Activated T-helper 1 cell treated with anti-CD3 and anti-CD28 coated beads, Interleukin-2, amount 50 U/mL, for 16 hours (primary cell): ENCODE measurements around the gene MADD.
"Not testable (repeated sequence)": the region's sequence is repeated elsewhere in the genome, so short reads cannot be mapped to it uniquely, and the experiment has no call there.

Experiments used
- DNase-seq, 2 donors: peaks; one replicate each; pipeline ENCODE4 v3.0.0-alpha.2; 2020; ENCODE audit warnings: low read depth in 1 of 2, low spot score in 1 of 2

The MADD gene

DNA sequence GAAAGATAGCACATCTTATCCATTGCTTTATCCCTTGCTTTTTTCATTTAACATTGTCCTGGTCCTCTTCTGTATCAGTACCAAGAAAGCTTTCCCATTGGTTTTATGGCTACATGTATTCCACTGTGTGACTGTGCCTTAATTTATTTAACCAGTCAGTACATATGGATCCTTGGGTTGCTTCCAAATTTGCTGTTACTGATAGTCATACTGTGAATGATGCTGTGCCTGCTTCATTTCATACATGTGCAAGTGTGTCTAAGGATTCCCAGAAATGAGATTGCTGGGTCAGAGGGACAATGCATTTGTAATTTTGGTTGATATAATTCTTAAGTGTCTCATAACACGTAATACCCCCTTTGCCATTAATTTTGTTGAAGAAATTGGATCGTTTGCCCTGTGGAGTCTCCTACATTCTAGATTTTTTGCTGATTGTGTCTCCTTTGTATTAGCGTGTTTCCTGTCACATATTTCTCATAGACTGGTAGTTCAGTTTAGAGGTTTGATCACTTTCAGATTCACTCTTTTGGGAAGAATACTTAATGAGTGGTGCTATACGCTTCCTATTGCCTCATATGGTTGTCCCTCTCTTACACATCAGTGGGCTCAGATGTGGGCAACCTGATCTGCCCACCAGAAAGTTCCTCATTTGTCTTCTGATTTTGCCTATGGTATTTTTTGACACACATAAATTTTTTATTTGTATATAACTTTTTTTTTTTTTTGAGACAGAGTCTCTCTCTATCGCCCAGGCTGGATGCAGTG lies 47.3 kb downstream of the MADD start:
- no peak for DNase-seq

DNA sequence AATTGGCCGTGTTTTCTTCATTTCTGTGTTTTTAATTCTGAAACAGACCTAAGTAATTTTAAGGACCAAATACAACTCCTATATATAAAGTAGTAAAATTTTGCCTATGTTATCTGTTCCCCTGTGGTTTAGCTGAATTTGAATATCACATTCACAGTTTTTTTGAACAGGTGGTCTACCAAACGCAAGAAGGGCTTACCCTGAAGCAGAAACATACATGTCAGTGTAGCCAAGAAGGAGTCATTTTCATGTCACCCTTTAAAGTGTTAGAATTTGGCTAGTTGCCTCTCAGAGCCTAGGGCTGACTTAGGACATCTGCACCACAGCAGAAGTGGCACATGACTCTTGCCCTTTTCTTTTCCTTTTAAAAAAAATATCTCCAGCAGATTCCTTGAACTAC lies 48.2 kb downstream of the MADD start:
- DNase-seq = no peak

DNA sequence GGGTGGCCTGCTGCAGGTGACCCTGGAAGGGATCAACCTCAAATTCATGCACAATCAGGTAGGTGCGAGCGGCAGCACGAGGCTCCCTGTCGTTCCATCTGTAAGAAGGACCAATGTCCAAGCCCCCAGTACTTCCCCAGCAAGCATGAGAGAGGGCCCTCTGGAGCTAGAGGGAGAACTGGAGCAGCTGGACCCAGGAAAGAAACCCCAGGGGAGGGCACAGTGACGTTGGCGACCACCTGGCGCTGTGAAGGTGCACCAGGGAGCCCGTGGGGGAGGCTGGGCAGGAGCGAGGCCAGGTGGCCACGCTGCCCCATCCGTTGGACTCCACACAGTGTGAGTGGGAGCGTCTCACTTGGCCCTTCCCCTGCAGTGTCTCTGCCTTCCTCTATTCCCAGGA lies 54.6 kb downstream of the MADD start:
- DNase-seq = no peak

DNA sequence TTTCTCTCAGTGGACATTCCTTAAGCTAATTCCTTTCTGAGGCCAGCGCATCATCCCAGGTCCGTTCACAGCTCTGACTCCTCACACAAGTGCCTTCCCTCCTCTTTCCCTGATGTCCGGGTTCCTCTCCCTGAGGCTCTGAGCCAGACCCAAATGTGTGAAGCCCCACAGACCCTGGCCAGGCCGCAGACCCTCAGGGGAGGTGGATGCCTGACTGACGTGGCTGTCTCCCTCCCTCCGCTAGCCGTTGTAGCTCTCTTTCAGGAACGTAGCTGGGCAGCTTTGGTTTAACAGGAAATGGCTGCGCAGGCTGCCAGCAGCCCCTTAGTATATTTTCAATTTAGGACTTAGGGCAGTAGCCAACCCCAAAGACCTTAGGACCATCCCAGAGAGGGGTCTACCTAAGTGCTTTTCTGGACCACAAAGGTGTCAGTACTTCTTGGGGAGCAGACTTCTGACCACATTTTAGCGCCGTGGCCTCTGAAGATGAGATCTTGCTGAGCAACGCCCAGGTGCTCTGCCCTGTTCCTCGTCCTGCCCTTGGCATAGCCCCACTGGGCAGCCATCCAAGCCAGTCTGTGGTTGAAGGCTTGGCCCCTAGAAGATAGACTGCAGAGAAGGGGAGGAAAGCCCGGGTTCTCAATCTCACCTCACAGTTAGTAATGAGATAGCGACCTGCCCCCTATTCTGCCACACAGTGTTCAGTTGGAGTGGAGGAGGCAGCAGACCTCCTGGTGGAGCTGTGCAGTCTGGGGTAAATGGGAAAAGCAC lies 55.5 kb downstream of the MADD start:
- no peak for DNase-seq

DNA sequence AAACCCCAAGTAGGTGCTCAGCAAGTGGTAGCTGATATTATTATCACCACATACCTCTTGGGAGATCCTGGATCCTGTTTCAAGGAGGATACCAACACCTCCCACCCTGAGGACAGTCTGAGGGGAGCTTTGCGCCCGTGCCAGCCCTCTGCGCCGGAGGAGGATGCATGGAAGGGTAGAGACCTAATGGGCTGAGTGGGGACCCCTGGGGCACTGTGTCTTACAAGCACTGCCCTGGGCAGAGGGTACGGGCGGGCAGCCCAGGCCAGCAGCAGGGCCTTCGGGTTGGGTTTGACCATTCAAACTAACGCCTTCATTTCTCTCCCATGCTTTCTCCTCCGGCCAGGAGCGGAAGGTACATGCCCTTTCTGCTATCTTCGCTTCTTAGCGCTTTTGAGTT lies 56.3 kb downstream of the MADD start:
- no peak for DNase-seq

DNA sequence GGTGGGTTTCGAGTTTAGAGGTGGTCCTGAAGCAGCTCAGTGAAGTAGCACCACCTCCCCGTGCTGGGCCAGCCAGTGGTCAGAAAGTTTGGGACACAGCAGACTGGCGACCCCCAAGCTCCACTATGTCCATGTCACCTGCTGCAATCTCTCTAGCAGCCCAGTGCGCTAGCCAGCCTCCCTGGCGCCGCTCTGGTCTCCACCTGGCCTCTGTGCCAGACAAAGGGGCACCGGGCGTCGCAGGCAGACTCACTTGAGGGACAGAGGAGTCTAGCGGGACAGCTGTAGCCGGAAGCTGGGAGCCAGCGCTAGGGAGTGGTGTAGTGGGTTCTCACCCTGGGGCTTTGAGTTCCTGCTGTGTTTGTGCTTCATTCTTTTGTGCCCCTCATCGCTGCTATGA lies 57.1 kb downstream of the MADD start:
- DNase-seq = no peak

DNA sequence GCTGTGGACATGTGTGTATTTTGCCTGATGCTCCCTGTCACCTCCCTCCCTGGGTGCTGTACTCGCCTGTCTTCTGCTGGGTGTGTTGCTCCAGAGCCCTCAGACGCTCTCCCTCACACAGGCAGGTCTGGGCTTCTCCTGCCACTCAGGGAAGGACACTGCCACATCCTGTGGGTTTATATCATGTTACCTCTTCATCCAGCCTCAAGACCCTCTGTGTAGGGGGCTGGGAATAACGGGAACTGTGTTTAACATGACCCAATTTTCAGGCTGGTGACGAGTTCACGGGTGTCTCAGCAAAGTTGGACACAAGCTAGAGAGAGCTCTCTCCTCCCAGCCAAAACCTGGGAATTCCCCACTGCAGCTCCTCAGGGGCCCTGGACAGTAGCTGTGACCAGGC lies 58.0 kb downstream of the MADD start:
- no peak for DNase-seq

DNA sequence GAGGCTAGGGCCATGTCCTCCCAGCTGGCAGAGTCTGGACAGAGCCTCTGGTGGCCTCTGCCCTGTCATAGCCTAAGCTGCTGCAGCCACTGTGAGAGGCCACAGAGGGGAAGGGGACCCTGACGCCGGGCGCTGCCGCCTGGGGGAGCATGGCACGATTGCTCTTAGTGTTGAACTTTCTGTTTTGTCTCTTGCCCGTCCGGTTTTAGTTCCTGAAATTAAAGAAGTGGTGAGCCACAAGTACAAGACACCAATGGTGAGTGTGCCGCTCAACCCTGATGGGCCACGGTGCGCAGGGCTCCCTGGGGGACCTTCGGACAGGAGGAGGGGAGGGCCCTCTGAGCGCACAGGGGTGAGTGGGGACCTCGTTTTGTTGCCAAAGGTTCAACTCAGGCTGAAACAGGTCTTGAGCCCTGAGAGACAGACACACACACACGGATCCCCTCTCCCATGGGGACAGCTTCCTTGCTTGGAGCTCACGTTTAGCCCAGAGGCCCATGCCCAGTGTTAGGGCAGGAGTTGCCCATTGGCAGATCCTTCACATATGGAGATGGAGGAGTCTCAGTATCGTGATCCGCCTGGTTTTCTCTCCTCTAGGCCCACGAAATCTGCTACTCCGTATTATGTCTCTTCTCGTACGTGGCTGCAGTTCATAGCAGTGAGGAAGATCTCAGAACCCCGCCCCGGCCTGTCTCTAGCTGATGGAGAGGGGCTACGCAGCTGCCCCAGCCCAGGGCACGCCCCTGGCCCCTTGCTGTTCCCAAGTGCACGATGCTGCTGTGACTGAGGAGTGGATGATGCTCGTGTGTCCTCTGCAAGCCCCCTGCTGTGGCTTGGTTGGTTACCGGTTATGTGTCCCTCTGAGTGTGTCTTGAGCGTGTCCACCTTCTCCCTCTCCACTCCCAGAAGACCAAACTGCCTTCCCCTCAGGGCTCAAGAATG lies 58.8 kb downstream of the MADD start:
- DNase-seq = no peak

DNA sequence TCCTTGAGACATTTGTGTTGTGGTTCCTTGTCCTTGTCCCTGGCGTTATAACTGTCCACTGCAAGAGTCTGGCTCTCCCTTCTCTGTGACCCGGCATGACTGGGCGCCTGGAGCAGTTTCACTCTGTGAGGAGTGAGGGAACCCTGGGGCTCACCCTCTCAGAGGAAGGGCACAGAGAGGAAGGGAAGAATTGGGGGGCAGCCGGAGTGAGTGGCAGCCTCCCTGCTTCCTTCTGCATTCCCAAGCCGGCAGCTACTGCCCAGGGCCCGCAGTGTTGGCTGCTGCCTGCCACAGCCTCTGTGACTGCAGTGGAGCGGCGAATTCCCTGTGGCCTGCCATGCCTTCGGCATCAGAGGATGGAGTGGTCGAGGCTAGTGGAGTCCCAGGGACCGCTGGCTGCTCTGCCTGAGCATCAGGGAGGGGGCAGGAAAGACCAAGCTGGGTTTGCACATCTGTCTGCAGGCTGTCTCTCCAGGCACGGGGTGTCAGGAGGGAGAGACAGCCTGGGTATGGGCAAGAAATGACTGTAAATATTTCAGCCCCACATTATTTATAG lies 59.6 kb downstream of the MADD start:
- no peak for DNase-seq

DNA sequence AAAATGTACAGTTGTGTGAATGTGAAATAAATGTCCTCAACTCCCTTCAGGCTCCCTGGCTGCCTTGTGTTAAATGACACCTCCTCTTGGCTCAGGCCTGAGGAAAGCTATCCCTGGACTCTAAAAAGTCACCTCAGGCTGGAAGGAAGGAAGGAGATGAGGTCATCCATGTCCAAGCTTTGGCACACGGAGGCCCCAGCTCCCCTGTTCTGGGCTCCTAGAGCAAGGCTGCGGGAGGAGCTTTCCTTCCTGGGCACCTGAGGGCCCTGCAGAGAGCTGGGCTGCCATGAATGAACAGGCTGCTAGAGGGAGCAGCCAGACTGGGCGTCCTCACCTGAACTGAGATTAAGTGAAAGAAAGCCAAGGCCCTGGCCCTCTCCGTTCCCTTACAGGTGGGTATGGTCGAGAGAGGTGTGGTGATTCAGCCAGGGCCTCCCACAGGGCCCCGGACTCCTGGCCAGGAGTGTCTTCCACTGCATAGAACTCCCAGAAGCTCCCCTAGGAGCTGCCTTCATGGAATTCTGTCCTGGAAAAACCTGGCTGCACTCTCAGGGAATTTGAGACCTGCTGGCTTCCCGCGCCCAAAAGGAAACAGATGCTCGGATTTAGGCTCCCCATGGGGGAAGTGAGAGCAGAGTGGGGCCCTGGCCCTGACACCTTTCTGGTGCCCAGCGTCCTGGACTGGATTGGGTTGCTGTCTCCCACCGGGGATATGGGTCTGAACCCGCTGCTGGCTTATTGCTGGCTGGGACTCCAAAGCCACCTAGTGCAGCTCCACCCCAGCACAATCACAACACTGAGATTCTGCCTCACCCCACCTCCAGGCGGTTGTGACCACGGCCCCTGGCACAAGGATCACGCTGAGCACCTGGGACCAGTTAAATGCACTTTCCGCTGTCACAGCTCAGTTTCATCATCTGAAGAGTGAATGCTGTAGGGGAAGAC lies 60.3 kb downstream of the MADD start:
- DNase-seq = no peak

DNA sequence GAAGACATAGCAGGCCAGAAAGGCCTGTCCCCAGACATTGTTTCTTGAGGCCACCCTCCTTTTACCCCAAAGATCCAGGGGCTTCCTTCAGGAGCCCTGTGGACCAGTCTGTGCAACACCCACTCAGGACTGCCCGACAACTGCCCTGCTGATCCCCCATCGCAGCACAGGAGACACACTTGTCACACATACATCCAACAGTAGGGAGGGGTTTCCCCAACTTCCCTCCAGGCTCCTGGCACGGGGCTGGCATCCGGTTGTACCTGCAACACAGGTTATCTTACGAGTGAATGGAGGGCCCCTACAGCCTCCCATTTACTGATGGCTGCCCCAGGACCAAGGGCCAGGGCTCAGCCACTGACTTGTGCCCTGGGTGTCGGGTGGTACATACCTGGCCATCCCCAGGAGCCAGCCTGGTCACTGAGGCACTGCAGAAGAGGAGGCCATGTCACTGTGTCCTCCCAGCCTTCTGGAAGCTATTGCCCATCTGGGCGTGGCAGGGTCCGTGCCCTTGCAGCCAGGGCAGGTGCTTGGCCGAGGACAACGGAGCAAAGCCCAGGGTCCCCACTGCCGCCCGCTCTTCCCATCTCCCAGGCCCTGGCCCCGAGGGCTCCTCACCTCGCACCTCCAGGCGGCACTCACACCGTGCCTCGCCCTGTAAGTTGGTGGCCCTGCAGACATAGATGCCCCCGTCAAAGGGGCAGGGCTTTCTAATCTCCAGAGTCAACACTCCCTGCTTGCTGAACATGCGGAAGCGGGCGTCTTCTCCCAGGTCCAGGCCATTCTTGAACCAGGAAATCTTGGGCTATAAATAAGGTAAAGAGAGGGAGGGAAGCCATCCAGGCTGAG lies 61.7 kb downstream of the MADD start:
- no peak for DNase-seq

DNA sequence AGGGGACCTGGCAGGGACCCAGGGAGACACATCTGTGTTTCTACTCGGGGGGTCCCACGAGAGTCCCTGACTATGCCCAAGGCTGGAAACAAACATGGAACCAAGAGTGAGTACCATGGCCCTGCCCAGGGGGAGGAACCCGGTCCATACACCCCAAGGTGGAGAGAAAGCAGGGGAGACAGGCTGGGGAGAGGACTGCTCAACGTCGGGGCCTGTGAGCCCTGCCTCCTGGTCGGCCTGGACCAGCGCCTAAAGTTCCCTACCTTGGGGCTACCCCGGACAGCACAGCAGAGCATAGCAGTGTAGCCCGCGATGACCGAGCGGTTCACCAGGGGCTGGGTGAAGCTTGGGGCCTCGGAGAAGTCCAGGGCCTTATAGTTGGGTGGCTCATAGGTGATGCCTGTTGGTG lies 62.4 kb downstream of the MADD start:
- DNase-seq = no peak

DNA sequence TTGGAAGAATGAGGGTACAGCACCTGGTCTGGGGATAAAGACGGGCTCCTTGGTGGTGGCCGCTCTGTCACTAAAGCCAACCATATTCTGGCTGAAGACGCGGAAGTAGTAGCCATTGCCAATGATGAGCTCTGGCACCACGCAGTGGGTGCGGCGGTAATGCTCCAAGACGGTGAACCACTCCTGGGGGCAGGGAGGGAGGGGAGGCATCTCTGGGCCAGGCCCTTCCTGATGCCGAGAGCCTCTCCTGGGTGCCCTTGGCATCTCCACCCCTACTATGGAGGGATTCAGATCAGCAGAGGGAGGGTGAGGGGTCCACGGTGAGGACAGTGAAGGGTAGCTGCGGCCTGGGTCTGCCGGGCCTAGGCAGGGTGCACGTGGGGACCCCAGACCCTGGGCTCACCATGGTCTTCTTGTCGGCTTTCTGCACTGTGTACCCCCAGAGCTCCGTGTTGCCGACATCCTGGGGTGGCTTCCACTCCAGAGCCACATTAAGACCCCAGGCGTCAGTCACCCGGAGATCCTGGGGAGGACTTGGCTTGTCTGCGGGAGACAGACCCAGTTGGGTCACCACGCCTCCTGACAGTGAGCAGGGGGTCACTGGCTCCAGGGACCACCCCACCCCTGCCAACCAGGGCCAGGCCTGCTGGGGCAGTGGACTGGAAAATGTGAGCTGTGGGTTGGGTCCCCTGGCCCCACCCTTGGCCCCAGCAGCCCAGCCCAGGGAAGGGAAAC lies 63.0 kb downstream of the MADD start:
- DNase-seq = no peak

DNA sequence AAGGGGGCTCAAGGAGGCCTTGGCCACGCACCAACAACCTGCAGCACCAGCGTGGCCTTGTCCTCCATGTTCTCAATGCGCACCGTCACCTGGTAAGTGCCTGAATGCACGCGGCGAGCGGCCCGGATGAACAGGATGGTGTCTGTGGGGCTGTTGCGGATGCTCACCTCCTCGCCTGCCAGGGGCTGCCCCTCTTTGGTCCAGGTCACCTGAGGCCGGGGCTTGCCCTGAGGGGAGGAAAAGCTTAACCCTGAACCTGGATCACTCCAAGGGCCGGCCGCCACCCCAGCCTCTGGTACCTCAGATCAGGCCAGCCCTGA lies 63.6 kb downstream of the MADD start:
- no peak for DNase-seq

DNA sequence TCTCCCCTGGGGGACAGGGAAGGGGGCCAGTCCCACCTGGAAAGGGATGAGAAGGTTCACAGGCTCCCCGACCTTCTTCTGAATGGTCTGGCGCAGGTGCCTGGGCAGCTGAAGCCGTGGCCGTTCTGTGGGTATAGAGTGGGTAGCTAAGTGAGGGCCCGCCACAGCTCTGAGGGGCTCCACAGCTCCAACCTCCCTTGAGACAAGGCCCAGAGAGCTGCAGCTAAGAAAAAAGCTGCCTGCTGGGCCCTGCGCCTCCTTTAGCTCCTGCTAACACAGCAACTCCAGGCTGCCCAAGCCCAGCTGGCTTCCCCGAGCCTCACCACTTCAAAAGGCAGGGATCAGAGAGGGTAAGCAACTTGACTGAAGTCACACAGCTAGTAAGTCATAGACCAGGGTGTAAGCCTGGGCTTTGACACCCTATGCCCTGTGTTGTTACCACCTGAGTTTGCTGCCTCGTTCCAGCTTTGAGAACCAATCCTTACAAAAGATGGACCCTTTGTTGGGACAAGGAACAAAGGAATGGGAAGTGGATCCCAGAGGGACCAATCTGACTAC lies 64.0 kb downstream of the MADD start:
- no peak for DNase-seq

DNA sequence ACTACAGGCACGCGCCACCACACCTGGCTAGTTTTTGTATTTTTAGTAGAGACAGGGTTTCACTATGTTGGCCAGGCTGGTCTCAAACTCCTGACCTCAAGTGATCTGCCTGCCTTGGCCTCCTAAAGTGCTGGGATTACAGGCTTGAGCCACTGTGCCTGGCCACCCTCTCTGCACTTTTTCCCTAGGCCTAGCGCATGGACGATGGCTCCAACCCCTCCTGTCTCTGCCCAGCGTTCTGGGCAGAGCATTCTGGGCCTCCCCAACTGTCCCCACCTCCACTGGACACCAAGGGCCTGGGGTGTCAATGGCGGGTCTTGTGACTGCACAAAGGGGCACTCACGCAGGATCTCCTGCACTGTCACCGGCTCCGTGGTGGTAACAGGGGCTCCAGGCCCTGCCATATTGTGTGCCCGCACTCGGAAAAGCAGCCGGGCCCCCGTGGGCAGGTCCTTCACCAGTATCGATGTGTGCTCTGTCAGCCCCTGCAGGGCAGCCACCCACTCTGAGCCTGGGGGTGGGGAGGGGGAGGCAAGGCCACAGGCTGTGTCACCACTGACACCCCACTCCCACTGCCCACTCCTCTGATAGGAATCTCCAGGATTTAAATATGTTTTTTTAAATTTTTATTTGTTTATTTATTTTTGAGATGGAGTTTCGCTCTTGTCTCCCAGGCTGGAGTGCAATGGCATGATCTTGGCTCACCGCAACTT lies 64.9 kb downstream of the MADD start:
- not testable (repeated sequence) for DNase-seq

DNA sequence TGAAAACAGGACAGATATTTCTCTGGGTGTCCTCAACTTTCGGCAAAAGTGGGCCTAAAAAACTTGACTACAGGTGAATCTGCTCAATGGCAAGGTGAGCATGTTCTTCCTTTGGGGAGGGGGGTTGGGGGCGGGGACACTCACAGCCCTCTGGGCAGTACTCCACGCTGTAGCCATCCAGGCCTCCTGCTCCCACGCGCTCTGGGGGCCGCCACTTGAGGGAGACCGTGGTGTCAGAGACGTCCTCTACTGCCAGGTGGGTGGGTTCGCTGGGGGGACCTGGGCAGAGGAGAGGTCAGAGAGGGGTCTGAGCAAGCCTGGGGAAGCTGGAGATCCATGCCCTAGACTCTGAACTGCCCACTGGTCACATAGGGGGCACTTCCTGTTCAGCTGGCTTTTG lies 65.8 kb downstream of the MADD start:
- no peak for DNase-seq

DNA sequence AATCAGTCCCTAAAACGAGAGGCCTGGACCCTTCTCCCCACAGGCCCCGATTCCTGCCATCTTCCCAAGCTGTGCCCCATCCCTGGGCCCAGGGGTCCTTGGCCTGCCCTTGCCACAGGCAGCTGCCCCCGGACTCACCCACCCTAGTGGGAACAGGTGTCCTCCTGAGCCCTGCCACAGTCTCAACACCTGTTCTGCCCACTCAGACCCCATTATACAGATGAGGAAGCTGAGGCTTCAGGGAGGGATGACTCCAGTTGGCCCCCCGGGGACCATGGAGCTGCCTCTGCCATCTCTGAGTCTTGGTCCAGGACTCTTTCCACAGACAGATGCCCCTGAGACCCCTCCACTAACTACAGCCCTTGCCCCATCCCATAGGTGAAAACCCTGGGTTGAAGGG lies 66.7 kb downstream of the MADD start:
- DNase-seq = no peak
